HG02623 (cell line): ENCODE data around the gene SYT6.

Experiments
- ATAC-seq: cut with Tn5 transposase; IDR thresholded peaks from one replicate; pipeline ENCODE4 v1.9.1; 2021; ENCODE audit warnings: moderate library complexity; ENCODE audit not compliant: unreplicated experiment

The SYT6 gene

DNA sequence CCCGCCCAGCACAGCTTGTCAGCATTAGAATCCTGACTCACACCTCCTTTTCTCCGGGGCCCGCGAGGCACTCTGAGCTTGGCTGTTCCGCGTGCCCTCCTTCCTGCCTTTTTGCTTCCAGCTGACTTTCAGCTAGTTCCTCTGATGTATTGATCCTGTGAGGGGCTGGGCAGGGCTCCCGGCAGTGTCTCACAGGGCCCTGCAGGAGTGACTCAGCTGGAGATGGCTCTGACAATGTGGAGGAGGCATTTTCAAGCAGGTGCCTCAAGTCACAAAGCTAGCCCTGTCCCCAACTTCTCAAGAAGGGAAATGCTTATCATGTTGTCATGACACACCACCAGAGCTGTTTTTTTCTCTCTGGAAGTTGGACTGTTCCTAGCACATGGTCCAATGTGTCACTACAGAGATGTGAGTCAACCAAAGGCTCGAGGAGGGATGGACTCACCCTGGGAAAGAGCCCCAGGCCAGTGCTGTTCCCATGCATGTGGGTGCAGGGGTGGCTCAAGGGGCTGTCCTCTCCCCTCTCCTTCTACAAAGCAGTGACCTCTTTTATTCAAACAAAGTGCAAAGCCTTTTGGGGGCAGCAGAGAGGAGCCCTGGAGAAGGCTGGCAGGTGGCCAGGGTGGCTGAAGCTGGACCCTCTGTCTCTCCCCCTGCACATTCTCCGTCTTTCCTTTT, 30.6 kb downstream of the SYT6 start:
- no peak for ATAC-seq

GRCh38 chr1:114118351-114118990, 35.2 kb downstream of the SYT6 start:
- no peak for ATAC-seq

DNA sequence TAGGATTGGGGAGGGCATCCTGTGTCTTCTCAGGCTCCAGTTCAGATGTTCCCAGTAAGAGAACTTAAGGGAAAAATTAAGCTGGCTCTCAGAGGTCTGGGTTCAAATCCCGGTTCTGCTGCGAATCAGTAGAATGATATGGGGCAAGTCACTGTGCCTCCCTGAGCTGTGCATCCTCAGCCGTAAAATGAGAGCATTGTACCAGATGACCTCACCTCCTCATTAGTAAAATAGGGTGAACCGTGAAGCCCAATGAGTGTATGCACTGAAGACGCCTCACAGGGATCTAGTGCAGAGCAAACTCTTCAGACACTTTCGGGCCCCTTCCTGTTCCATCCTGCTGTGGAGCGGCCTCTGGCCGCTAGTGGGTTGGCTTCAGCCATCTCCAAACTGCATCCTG, 36.0 kb downstream of the SYT6 start:
- ATAC-seq, result no peak

DNA sequence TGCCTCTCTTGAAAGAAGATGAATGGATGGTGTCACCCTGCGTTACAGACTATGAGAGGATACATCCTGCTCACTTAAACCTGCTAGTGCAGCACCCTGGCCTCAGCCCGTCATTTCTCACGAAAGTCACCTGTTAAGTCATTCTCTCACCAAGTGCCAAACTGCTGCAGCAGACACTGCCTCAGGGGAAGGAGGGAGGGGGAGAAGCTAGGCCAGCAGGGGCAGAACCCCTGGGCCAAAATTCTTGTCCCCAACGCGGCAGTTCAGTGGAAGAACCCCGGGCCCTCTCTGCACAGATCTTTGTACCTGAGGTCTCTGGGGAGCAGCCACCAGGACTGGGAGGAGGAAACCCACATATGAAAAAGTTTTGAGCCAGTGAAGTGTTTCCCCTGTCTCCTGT, 37.6 kb downstream of the SYT6 start:
- ATAC-seq, result no peak

- ATAC-seq, result no peak
Observed at GRCh38 chr1:114114185-114115094, 39.2 kb downstream of the SYT6 start.

DNA sequence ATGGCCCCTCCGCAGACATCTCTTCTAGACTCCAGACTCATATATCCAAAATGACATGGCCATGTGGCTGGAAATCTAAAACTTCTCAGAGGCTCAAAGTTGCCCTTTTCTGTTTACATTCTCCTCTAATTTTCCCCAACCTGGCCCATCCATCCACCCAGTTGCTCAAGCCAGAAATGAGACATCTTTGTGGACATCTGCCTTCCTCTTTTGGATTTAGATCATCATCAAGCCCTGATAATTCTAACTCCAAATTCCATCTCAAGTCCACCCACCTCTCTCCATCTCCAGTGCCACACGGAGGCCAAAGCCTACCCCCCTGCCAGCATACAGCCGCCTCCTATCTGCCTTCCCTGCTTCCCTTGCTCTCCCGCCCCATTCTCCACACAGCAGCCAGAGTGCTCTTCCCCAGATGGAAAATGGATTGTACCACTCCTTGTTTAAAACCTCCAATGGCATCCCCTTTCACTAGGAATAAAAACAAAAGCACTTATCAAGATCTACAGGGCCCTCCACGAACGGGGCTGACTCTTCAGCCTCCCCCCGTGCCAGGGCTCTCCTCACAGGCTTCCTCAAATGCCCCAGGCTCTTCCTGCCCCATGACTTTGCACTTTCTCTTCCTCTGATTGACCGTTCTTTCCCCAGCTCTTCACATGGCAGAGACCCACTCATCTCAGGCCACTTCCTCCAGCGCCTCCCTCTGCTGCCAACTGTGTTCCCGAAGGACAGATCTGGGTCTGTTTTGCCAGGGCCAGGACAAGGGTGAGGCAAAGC, 40.1 kb downstream of the SYT6 start:
- no peak for ATAC-seq

DNA sequence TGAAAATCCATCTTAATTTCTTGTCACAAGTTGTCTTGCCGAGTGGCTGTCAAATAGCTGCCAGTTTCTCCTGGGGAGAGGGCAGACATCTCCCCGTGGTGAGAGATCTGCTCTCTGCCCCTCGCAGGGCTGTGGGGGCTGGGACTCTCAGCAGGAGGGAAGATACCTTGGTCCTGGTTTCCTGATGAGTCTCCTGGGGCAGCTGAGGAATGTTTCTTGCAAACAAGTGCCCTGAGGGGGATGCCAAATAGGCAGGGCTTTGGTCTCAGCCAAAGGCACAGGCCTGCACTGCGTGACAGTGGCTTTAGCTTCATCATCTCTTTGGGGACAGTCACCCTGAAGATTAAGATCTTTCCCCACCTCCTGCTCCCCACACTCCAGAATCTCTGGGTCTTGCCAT, 40.9 kb downstream of the SYT6 start:
- ATAC-seq, result no peak

GRCh38 chr1:114111731-114112641, 41.7 kb downstream of the SYT6 start:
- ATAC-seq, result no peak

GRCh38 chr1:114109981-114110380, 43.7 kb downstream of the SYT6 start:
- ATAC-seq, result no peak

- ATAC-seq, result peak; percentile 54
Observed at GRCh38 chr1:114108751-114109255, 44.9 kb downstream of the SYT6 start.

- no peak for ATAC-seq
Observed at GRCh38 chr1:114107474-114108435, 45.9 kb downstream of the SYT6 start.

DNA sequence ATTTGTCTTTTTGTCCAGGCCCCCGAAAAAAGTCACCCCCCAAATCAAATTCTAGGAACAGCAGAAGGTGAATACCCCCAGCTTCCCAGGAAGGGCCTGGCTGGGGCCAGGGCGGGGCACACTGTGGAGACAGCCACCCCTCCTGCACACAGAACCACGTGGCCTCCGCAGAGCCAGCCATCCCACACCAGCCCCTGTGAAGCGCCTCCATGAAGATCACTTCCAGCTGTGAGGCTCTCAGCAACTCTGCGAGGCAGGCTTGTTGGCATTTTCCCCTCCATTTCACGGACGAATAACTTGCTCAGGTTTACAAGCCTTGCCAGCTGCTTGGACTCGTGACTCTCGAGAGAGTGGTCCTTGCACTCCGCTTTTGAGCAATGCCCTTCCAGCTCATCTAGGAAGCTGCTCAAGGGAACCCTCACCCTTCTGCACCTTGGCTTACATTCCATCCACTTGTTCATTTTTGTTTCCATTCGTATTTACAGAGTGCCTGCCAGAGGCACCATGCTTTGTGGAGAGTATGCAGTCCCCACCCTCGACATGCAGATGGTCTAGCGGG, 48.2 kb downstream of the SYT6 start:
- ATAC-seq, result no peak

- no peak for ATAC-seq
Observed at GRCh38 chr1:114104949-114105348, 48.7 kb downstream of the SYT6 start.

GRCh38 chr1:114103992-114104391, 49.7 kb downstream of the SYT6 start:
- no peak for ATAC-seq

GRCh38 chr1:114102136-114102535, 51.5 kb downstream of the SYT6 start:
- ATAC-seq, result no peak

- ATAC-seq, result no peak
Observed at GRCh38 chr1:114100148-114100547, 53.5 kb downstream of the SYT6 start.

DNA sequence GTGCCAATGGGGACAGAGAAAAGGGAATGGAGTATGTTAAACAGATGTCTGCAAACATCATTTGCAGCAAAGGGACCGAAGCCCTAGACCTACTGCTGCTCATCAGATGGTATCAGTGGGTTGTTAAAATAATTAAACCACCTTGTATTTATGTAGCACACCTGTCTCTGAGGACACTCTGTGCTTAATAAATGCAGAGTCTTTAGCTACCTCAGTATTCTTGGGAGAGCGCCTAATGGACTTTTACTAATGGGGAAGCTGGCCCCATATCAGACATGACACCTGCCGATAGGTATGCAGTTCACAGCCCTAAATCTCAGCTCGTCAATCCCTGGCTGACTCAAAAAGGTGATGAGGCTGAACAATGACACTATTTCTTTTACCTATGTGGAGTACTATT, 54.4 kb downstream of the SYT6 start:
- no peak for ATAC-seq

- no peak for ATAC-seq
Observed at GRCh38 chr1:114097109-114097508, 56.6 kb downstream of the SYT6 start.
